Left lobe of liver (tissue), 2 donors: ENCODE measurements around the gene C4BPB. TPM values are rescaled to one million over a fixed set of nuclear protein-coding genes. Genes with fewer than 3 reads are reported as not detected.
A peak's percentile ranks its signal among the peaks of the same experiment; 100 is the strongest.

ENCODE experiments used
- ATAC-seq: fragments of 200-7000 bp; cut with Tn5 transposase; one replicate; pipeline ENCODE4 v1.9.1; 2020; ENCODE audit warnings: mild to moderate bottlenecking, moderate library complexity
- DNase-seq: peaks from one replicate; pipeline ENCODE4 v3.0.0-alpha.2; 2020; ENCODE audit warnings: low spot score
- total RNA-seq: library from RNA; stranded (reverse); gene quantifications from one replicate; pipeline ENCODE4 v1.2.1, GENCODE V29; 2021
- donor health status: DM: no; HTN: no; CAD: no; lungs with moderate emphysema.
- donor health status: DM: no; HTN: yes; CAD: no.

C4BPB gene
- total RNA-seq, 1 donor from 2014 or later, result 223 TPM

DNA sequence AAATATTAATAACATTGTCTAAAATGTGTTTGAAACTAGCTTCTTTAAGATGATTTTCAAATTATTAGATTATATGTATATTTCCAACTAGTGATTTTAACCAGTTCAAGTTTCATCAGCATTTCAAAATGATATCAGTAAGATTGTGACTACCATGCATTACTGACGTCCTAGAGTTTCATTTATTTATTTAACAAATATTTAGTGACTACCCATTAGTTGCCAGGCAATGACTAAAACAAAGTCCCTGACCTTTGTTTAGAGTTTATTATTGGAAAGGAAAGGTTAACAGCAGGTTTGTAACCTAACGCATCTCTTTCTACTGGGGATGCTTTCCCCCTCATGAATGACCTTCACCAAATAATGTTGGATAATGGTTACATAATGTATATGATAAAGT lies 7.6 kb upstream of the C4BPB start:
- DNase-seq (no peak), ATAC-seq (no peak)

- no peak for ATAC-seq
- DNase-seq, result no peak
Measured at GRCh38 chr1:207081806-207082205, 6.9 kb upstream of the C4BPB start.

GRCh38 chr1:207084232-207084631 lies 4.4 kb upstream of the C4BPB start:
- DNase-seq (no peak), ATAC-seq (no peak)

- peak; percentile 65 for ATAC-seq
Measured at GRCh38 chr1:207084701-207085180, 3.9 kb upstream of the C4BPB start.

DNA sequence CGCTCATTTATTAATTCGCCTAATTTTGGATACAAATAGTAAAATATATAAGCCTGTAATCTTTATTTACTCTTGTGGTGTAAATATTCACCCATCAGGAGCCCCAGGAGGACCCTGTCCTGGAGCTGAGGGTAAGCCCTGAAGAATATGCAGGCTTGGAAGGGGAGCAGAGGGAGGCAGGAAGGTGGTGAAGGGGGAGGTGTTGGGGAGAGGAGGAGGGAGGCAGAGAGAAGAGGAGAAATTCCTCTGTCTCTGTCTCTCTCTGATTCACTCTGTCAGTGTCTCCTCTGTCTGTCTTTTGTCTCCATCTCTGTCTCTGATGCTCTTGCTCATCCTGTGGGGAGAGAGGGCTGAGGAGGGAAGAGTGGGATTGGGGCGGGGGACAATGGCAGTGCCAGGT lies 2.8 kb upstream of the C4BPB start:
- no peak for ATAC-seq

More at GRCh38 chr1:207084701-207085180, 3.9 kb upstream of the C4BPB start:
- DNase-seq, result peak; percentile 58

GRCh38 chr1:207088161-207088560 lies 499 bp upstream of the C4BPB start:
- no peak for ATAC-seq
- DNase-seq, result no peak

More for the DNA sequence above, 2.8 kb upstream of the C4BPB start:
- no peak for DNase-seq

DNA sequence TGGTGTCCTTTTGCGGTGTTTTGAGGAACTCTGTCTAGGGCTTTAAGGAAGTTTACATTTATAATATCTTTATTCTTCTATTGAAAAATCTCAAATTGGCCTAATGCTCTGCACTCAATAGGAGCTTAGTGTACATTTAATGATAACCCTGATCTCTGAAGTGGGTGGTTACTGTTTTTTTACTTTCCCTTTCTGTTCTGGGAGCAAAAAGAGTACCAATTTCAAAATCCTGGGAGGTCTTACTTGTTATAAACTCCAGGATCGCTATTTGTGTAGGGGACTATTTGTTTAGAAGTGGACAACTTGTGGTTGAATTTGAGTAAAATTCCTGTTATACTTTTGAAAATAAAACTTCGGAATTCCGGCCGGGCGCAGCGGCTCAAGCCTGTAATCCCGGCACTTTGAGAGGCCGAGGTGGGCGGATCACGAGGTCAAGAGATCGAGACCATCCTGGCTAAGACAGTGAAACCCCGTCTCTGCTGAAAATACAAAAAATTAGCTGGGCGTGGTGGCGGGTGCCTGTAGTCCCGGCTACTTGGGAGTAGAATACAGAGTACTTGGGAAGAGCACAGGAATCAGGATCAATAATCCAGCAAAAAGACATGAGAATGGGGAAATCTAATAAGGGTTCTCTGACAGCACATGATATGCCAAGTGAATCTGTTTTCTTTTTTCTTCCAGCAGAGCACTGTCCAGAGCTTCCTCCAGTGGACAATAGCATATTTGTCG lies 1.1 kb downstream of the C4BPB start:
- ATAC-seq, result peak; percentile 19

DNA sequence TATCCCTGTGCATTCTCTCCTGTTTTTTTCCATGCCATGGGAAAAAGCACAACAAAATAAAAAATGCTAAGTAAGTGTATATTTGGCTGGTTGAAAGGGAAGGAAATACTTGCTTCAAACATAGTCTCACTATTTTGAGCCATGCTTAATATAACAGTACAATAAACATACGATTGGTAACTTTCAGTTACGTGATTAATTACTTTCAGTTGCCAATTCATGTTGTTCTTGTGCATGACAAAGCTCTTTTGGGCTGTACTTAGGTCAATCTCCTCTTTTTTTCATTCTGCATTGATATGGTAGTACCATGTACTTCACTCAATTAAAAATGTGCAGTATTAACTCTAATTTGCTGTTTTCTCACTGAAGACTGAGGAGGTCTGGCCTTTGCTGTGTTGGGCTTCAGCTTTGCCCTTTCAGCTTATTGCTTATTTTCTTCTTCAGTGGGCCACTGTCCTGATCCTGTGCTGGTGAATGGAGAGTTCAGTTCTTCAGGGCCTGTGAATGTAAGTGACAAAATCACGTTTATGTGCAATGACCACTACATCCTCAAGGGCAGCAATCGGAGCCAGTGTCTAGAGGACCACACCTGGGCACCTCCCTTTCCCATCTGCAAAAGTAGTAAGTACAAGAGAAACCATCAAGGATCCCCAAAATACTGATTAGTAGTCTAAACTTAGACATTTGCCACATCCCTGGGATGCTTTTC lies 2.7 kb downstream of the C4BPB start:
- DNase-seq, result no peak
- ATAC-seq, result peak; percentile 21

More for the DNA sequence above, 1.1 kb downstream of the C4BPB start:
- no peak for DNase-seq

- ATAC-seq, result no peak
- DNase-seq, result no peak
Measured at GRCh38 chr1:207093944-207094343, 5.3 kb downstream of the C4BPB start.

DNA sequence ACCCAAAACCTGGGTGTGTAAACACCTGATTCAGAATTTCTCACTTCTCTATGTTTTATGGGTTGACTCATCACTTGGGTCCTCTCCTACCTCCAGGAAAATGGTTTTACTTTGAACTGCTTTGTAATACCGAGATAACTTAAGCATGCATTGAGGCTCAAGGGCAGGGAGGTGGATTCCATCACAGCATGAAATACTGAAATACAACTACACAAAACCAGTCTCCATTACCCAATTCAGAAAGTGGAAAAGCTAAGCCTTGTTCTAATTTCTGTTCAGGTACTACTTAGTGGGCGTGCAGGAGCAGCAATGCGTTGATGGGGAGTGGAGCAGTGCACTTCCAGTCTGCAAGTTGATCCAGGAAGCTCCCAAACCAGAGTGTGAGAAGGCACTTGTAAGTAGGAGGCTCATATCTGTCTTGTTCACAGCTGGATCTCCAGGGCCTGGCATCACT lies 9.2 kb downstream of the C4BPB start:
- DNase-seq (no peak), ATAC-seq (no peak)

GRCh38 chr1:207101720-207102119 lies 13.1 kb downstream of the C4BPB start:
- ATAC-seq (no peak), DNase-seq (no peak)

GRCh38 chr1:207102146-207102545 lies 13.5 kb downstream of the C4BPB start:
- DNase-seq (no peak), ATAC-seq (peak; percentile 14)

- ATAC-seq (no peak), DNase-seq (no peak)
Measured at GRCh38 chr1:207102659-207103058, 14.0 kb downstream of the C4BPB start.

- ATAC-seq (peak; percentile 72), DNase-seq (peak; percentile 89)
Measured at GRCh38 chr1:207103892-207104373, 15.3 kb downstream of the C4BPB start, which contains the start of gene C4BPA. TSS of gene C4BPA (plus strand) at chr1:207104233. CDS start at chr1:207113026, 8,793 bp downstream.

DNA sequence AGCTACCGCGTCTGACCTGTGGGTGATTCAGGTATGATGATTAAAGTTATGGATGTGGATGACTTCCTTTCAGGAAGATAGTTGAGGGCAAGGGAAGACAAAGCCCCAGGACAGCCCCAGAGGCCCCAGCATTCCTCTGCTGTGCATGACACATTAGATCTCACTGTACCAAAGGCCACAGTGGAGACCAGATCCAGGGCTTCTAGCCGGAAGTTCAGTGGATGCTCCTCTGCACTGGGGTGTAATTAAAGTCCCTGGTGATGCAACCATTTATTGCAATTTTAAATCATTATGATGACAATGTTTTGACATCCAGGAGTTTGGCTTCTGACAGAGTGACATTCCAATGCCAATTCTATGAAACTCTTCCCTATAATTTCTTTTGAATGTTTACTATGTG lies 20.3 kb downstream of the C4BPB start:
- DNase-seq (no peak), ATAC-seq (peak; percentile 33)

GRCh38 chr1:207112616-207113296 lies 24.1 kb downstream of the C4BPB start:
- ATAC-seq (peak; percentile 27), DNase-seq (no peak)

GRCh38 chr1:207115269-207115668 lies 26.6 kb downstream of the C4BPB start:
- no peak for ATAC-seq
- no peak for DNase-seq

DNA sequence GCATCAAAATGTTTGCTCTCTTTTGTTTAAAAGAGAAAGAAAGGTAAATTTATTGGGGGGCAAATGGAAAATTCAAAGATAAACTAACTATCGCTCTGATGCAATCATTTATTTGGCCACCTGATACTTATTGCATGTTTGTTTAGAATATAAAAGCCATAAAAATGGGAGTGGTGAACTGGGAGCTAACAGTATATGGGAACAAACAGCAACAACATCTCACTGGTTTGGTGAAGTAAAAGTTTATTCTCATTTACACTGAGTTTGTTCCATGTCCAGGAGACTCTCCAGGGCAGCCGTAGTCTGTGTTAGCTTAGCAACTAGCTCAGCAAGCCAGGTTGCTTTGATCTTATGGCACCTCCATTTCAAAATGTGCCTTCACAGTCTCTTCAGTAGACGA lies 35.7 kb downstream of the C4BPB start:
- DNase-seq (no peak), ATAC-seq (no peak)

- peak; percentile 83 for ATAC-seq
- DNase-seq, result no peak
Measured at GRCh38 chr1:207128336-207128921, 39.8 kb downstream of the C4BPB start.

GRCh38 chr1:207129053-207129452 lies 40.4 kb downstream of the C4BPB start:
- no peak for DNase-seq
- no peak for ATAC-seq
